ENCODE data around the gene PARD3. TPM values are rescaled to one million over a fixed set of nuclear protein-coding genes. Genes with fewer than 3 reads are reported as not detected.

PARD3 gene
- total RNA-seq, 1 donor from 2014 or later = 26.0 TPM

- Mint-ChIP-seq H3K4me1 (ENCODE audit: low read depth) (peaks cover 5% of the 10 kb centered on the region), H3K27ac (ENCODE audit: unreplicated experiment) (no peak overlapping the region), H3K36me3 (ENCODE audit: low read depth) (peaks cover 7% of the 10 kb centered on the region), H3K9me3 (ENCODE audit: low read depth) (no peaks in the 10 kb centered on the region), H3K4me3 (ENCODE audit: unreplicated experiment) (no peak overlapping the region), H3K27me3 (ENCODE audit: low read depth) (no peaks in the 10 kb centered on the region)
- TF ChIP-seq, protein P1, sequence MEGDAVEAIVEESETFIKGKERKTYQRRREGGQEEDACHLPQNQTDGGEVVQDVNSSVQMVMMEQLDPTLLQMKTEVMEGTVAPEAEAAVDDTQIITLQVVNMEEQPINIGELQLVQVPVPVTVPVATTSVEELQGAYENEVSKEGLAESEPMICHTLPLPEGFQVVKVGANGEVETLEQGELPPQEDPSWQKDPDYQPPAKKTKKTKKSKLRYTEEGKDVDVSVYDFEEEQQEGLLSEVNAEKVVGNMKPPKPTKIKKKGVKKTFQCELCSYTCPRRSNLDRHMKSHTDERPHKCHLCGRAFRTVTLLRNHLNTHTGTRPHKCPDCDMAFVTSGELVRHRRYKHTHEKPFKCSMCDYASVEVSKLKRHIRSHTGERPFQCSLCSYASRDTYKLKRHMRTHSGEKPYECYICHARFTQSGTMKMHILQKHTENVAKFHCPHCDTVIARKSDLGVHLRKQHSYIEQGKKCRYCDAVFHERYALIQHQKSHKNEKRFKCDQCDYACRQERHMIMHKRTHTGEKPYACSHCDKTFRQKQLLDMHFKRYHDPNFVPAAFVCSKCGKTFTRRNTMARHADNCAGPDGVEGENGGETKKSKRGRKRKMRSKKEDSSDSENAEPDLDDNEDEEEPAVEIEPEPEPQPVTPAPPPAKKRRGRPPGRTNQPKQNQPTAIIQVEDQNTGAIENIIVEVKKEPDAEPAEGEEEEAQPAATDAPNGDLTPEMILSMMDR (IDR thresholded peaks at IDR 0.05) = no peak
- no peak for DNase-seq (ENCODE audit: low spot score)
These were observed 441.9 kb downstream of the PARD3 start for GRCh38 chr10:34373211-34373610.

DNA sequence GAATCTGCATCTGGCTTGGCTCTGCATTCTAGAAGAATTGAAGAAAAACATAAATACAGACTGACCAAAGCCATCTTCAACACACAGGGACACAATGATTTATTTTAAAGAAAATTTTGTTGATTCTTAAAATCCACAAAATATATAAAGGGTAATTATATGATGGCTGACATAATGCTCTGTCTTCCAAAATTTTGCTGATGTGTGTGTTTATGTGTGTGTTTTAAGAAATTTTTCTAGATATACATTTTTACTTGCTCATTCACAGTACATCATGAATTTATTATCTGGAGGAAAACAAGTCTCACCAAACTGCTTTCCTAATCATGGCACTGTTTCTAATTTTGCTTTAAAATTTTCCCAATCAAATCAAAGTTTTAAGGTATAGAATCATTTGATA, 442.6 kb downstream of the PARD3 start:
- no peak overlapping the region for H3K27ac Mint-ChIP-seq (ENCODE audit: unreplicated experiment)
- TF ChIP-seq, protein P1 (IDR thresholded peaks at IDR 0.05) = no peak
- no peaks in the 10 kb centered on the region for H3K27me3 Mint-ChIP-seq (ENCODE audit: low read depth)
- H3K9me3 Mint-ChIP-seq (ENCODE audit: low read depth) = no peaks in the 10 kb centered on the region
- H3K4me1 Mint-ChIP-seq (ENCODE audit: low read depth) = peaks cover 5% of the 10 kb centered on the region
- H3K4me3 Mint-ChIP-seq (ENCODE audit: unreplicated experiment) = no peak overlapping the region
- H3K36me3 Mint-ChIP-seq (ENCODE audit: low read depth) = peaks cover 5% of the 10 kb centered on the region
- DNase-seq (ENCODE audit: low spot score) = no peak

DNA sequence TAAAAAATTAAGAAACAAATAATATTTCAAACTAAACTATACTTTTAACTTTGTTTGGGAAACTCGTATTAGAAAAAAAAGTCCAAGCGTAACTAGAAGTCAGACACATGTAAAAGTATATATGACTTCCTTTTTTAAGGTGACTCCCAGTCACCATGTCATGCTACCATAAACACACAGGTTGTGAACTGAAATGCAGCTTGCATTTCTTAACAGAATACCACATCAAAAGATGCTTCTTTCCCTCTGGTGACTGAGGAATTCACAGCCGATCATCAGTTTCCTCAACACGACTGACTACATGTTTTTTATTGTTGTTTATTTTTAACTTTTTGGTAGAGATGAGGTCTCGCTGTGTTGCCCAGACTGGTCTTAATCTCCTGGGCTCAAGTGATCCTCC, 445.0 kb downstream of the PARD3 start:
- DNase-seq (ENCODE audit: low spot score) = no peak
- Mint-ChIP-seq H3K36me3 (ENCODE audit: low read depth) (peaks cover 5% of the 10 kb centered on the region), H3K27ac (ENCODE audit: unreplicated experiment) (no peak overlapping the region), H3K4me3 (ENCODE audit: unreplicated experiment) (no peak overlapping the region), H3K4me1 (ENCODE audit: low read depth) (peaks cover 5% of the 10 kb centered on the region), H3K9me3 (ENCODE audit: low read depth) (no peaks in the 10 kb centered on the region), H3K27me3 (ENCODE audit: low read depth) (no peaks in the 10 kb centered on the region)
- TF ChIP-seq, protein P1 (IDR thresholded peaks at IDR 0.05) = no peak

- DNase-seq (ENCODE audit: low spot score) = no peak
- Mint-ChIP-seq H3K4me1 (ENCODE audit: low read depth) (no peaks in the 10 kb centered on the region), H3K36me3 (ENCODE audit: low read depth) (peaks cover 5% of the 10 kb centered on the region), H3K27ac (ENCODE audit: unreplicated experiment) (no peak overlapping the region), H3K27me3 (ENCODE audit: low read depth) (no peaks in the 10 kb centered on the region), H3K4me3 (ENCODE audit: unreplicated experiment) (no peak overlapping the region), H3K9me3 (ENCODE audit: low read depth) (no peaks in the 10 kb centered on the region)
- TF ChIP-seq, protein P1 (IDR thresholded peaks at IDR 0.05) = no peak
These were observed 446.0 kb downstream of the PARD3 start for GRCh38 chr10:34369120-34369519.

- TF ChIP-seq, protein P1 (IDR thresholded peaks at IDR 0.05) = no peak
- H3K4me1 Mint-ChIP-seq (ENCODE audit: low read depth) = peaks cover 6% of the 10 kb centered on the region
- no peak overlapping the region for H3K27ac Mint-ChIP-seq (ENCODE audit: unreplicated experiment)
- no peaks in the 10 kb centered on the region for H3K27me3 Mint-ChIP-seq (ENCODE audit: low read depth)
- DNase-seq (ENCODE audit: low spot score) = no peak
- peaks cover 5% of the 10 kb centered on the region for H3K36me3 Mint-ChIP-seq (ENCODE audit: low read depth)
- H3K9me3 Mint-ChIP-seq (ENCODE audit: low read depth) = no peaks in the 10 kb centered on the region
- H3K4me3 Mint-ChIP-seq (ENCODE audit: unreplicated experiment) = no peak overlapping the region
These were observed 450.7 kb downstream of the PARD3 start for GRCh38 chr10:34364253-34365037.

Data from chondrocyte (in vitro differentiated cells).